ENCODE data around the gene AAMDC. TPM values are rescaled to one million over a fixed set of nuclear protein-coding genes. Genes with fewer than 3 reads are reported as not detected.
A peak's percentile ranks its signal among the peaks of the same experiment; 100 is the strongest.

The AAMDC gene
- total RNA-seq, 1 experiment from 2014 or later = 22.8 TPM

DNA sequence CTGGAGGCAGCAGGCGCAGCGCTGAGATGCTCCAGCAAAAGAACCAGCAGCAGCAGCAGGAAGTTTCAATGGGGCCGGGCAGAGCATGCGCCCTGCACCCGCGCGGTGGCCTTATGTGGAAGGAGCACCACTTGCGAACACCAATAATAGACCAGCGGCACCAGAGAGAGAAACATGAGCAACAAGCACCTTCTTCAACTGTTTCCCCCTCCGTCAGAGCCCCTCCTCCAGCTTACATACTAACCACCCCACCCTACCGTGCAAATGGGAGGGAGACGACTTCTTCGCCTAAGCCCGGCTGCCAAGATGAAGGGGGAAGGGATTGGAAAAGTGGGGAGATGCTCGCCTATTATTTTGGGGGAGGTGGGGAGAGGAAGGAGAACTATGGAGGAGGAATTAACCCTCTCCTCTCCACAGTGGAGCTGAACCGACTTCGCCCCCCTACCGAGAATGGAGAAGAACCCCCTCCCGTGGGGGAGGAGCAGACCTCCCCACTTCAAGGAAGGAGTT lies 1.5 kb upstream of the AAMDC start (continued):
- TF ChIP-seq, protein P1, sequence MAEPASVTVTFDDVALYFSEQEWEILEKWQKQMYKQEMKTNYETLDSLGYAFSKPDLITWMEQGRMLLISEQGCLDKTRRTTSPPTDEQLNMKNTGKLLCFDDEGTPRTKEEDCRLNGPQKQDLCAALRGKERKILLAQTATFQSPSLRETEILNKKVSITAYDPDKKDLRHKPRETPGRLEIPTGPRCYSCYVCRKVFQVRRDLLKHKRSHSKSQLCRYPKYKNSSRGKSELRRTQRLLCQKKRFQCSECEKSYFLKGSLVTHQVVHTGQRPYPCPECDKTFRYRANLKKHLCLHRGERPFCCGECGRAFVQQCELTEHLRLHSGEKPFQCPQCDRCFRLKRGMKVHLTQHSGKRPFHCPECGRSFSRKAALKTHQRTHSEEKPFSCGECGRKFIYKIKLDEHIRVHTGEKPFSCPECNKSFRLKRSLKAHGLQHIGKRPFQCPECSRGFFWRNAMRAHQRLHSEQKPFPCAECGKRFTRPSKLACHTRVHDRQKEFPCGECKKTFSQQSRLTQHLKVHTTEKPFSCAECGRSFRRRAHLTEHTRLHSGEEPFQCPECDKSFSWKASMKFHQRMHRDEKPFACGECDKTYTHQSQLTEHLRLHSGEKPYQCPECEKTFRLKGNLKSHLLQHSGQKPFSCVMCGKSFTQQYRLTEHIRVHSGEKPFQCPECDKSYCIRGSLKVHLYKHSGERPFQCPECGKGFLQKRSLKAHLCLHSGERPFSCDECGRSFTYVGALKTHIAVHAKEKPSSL (CRISPR knock-in tag; conservative IDR thresholded peaks at IDR 0.05) = no peak
- TF ChIP-seq RORB (CRISPR knock-in tag; IDR thresholded peaks at IDR 0.05) (no peak), ZNF423 (CRISPR knock-in tag; IDR thresholded peaks at IDR 0.05) (no peak), FOXK1 (CRISPR knock-in tag; IDR thresholded peaks at IDR 0.05) (peak; percentile 69; the same call in 1 of the 2 replicates), CREB1 (CRISPR knock-in tag; IDR thresholded peaks at IDR 0.05) (no peak), KAT7 (CRISPR knock-in tag; IDR thresholded peaks at IDR 0.05; ENCODE audit: borderline replicate concordance) (peak; percentile 45; the same call in 1 of the 2 replicates), EMX1 (CRISPR knock-in tag; IDR thresholded peaks at IDR 0.05) (no peak)
- TF ChIP-seq, protein P2, sequence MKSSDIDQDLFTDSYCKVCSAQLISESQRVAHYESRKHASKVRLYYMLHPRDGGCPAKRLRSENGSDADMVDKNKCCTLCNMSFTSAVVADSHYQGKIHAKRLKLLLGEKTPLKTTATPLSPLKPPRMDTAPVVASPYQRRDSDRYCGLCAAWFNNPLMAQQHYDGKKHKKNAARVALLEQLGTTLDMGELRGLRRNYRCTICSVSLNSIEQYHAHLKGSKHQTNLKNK (CRISPR knock-in tag; IDR thresholded peaks at IDR 0.05) = no peak

DNA sequence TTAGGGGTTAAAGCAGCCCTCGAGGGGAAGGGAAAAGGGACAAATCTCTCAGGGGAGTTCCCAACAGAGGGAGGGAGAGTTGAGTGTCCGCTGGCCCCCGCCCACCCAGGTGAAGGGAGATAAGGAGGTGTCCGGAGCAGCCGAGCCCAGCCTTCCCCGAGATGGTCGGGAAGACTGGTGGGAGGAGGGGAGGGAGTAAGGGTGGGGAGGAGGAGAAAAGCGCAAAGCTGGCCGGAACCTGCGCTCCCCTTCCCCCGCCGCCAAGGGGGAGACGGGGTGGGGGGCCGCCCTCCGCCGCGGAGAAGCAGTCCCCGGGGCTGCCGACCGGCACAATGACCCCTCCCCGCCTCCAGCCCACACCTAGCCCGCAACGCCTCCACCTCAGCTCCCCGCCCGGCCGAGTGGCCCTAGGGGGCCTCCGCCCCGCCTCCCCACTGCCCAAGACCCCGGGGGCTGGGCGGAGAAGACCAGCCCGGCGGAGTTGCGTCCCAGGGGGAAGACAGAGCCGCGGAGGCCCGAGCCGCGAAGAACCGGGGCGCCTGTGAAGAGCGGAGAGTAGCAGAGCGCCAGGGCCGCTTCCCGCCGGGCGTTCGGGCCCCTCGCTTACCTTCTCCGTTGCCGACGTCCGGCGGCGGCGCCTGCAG lies 901 bp upstream of the AAMDC start:
- Mint-ChIP-seq H3K36me3 (peaks cover 12% of the 10 kb centered on the region), H3K4me3 (peak overlapping the region; percentile 94), H3K9me3 (peaks cover 11% of the 10 kb centered on the region), H3K4me1 (peaks cover 24% of the 10 kb centered on the region), H3K27ac (peak overlapping the region; percentile 97), H3K27me3 (ENCODE audit: low read depth) (no peaks in the 10 kb centered on the region)
- CTCF ChIA-PET = interaction anchor here (0.6 to 2.0 kb wide), 4 partner anchors 19 to 180 kb away, joined by 3 to 5 read pairs (median 4); partner anchors contain the start of gene INTS4
- POLR2A ChIA-PET = interaction anchor here (1.2 to 2.3 kb wide), 2 partner anchors 31 to 175 kb away, joined by 4 to 17 read pairs; partner anchors contain the start of gene INTS4
- DNase-seq (ENCODE audit: low spot score) = peak; percentile 80
- peak; percentile 26 for ATAC-seq
- TF ChIP-seq, protein P3, sequence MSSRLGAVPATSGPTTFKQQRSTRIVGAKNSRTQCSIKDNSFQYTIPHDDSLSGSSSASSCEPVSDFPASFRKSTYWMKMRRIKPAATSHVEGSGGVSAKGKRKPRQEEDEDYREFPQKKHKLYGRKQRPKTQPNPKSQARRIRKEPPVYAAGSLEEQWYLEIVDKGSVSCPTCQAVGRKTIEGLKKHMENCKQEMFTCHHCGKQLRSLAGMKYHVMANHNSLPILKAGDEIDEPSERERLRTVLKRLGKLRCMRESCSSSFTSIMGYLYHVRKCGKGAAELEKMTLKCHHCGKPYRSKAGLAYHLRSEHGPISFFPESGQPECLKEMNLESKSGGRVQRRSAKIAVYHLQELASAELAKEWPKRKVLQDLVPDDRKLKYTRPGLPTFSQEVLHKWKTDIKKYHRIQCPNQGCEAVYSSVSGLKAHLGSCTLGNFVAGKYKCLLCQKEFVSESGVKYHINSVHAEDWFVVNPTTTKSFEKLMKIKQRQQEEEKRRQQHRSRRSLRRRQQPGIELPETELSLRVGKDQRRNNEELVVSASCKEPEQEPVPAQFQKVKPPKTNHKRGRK (CRISPR knock-in tag; IDR thresholded peaks at IDR 0.05; ENCODE audit: borderline replicate concordance) = no peak
- TF ChIP-seq, protein P4, sequence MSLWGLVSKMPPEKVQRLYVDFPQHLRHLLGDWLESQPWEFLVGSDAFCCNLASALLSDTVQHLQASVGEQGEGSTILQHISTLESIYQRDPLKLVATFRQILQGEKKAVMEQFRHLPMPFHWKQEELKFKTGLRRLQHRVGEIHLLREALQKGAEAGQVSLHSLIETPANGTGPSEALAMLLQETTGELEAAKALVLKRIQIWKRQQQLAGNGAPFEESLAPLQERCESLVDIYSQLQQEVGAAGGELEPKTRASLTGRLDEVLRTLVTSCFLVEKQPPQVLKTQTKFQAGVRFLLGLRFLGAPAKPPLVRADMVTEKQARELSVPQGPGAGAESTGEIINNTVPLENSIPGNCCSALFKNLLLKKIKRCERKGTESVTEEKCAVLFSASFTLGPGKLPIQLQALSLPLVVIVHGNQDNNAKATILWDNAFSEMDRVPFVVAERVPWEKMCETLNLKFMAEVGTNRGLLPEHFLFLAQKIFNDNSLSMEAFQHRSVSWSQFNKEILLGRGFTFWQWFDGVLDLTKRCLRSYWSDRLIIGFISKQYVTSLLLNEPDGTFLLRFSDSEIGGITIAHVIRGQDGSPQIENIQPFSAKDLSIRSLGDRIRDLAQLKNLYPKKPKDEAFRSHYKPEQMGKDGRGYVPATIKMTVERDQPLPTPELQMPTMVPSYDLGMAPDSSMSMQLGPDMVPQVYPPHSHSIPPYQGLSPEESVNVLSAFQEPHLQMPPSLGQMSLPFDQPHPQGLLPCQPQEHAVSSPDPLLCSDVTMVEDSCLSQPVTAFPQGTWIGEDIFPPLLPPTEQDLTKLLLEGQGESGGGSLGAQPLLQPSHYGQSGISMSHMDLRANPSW (CRISPR knock-in tag; conservative IDR thresholded peaks at IDR 0.05; ENCODE audit: low read depth) = no peak
- no peak for TF ChIP-seq ESRRA (CRISPR knock-in tag; IDR thresholded peaks at IDR 0.05; ENCODE audit: borderline replicate concordance)
- TF ChIP-seq FOXK1 (CRISPR knock-in tag; IDR thresholded peaks at IDR 0.05) = peak; percentile 28; the same call in 1 of the 2 replicates
- no peak for TF ChIP-seq TEAD1 (CRISPR knock-in tag; IDR thresholded peaks at IDR 0.05)
- TF ChIP-seq CREM (CRISPR knock-in tag; IDR thresholded peaks at IDR 0.05) = 0 out of 2 replicates have a peak, but pooled peaks have one; percentile 11
- TF ChIP-seq ZNF423 (CRISPR knock-in tag; IDR thresholded peaks at IDR 0.05) = no peak
- no peak for TF ChIP-seq ZNF416 (CRISPR knock-in tag; IDR thresholded peaks at IDR 0.05)
- TF ChIP-seq, protein P5, sequence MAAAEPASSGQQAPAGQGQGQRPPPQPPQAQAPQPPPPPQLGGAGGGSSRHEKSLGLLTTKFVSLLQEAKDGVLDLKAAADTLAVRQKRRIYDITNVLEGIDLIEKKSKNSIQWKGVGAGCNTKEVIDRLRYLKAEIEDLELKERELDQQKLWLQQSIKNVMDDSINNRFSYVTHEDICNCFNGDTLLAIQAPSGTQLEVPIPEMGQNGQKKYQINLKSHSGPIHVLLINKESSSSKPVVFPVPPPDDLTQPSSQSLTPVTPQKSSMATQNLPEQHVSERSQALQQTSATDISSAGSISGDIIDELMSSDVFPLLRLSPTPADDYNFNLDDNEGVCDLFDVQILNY (CRISPR knock-in tag; IDR thresholded peaks at IDR 0.05) = no peak
- no peak for TF ChIP-seq ZNF219 (CRISPR knock-in tag; IDR thresholded peaks at IDR 0.05; ENCODE audit: borderline replicate concordance)
- TF ChIP-seq NR2C2 (CRISPR knock-in tag; IDR thresholded peaks at IDR 0.05) = no peak
- TF ChIP-seq, protein P6, sequence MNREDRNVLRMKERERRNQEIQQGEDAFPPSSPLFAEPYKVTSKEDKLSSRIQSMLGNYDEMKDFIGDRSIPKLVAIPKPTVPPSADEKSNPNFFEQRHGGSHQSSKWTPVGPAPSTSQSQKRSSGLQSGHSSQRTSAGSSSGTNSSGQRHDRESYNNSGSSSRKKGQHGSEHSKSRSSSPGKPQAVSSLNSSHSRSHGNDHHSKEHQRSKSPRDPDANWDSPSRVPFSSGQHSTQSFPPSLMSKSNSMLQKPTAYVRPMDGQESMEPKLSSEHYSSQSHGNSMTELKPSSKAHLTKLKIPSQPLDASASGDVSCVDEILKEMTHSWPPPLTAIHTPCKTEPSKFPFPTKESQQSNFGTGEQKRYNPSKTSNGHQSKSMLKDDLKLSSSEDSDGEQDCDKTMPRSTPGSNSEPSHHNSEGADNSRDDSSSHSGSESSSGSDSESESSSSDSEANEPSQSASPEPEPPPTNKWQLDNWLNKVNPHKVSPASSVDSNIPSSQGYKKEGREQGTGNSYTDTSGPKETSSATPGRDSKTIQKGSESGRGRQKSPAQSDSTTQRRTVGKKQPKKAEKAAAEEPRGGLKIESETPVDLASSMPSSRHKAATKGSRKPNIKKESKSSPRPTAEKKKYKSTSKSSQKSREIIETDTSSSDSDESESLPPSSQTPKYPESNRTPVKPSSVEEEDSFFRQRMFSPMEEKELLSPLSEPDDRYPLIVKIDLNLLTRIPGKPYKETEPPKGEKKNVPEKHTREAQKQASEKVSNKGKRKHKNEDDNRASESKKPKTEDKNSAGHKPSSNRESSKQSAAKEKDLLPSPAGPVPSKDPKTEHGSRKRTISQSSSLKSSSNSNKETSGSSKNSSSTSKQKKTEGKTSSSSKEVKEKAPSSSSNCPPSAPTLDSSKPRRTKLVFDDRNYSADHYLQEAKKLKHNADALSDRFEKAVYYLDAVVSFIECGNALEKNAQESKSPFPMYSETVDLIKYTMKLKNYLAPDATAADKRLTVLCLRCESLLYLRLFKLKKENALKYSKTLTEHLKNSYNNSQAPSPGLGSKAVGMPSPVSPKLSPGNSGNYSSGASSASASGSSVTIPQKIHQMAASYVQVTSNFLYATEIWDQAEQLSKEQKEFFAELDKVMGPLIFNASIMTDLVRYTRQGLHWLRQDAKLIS (CRISPR knock-in tag; IDR thresholded peaks at IDR 0.05; ENCODE audit: borderline replicate concordance) = no peak
- TF ChIP-seq, protein P7, sequence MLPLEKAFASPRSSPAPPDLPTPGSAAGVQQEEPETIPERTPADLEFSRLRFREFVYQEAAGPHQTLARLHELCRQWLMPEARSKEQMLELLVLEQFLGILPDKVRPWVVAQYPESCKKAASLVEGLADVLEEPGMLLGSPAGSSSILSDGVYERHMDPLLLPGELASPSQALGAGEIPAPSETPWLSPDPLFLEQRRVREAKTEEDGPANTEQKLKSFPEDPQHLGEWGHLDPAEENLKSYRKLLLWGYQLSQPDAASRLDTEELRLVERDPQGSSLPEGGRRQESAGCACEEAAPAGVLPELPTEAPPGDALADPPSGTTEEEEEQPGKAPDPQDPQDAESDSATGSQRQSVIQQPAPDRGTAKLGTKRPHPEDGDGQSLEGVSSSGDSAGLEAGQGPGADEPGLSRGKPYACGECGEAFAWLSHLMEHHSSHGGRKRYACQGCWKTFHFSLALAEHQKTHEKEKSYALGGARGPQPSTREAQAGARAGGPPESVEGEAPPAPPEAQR (CRISPR knock-in tag; IDR thresholded peaks at IDR 0.05) = no peak
- TF ChIP-seq KAT7 (CRISPR knock-in tag; IDR thresholded peaks at IDR 0.05; ENCODE audit: borderline replicate concordance) = no peak
- TF ChIP-seq, protein P8, sequence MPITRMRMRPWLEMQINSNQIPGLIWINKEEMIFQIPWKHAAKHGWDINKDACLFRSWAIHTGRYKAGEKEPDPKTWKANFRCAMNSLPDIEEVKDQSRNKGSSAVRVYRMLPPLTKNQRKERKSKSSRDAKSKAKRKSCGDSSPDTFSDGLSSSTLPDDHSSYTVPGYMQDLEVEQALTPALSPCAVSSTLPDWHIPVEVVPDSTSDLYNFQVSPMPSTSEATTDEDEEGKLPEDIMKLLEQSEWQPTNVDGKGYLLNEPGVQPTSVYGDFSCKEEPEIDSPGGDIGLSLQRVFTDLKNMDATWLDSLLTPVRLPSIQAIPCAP (CRISPR knock-in tag; IDR thresholded peaks at IDR 0.05) = 0 out of 2 replicates have a peak, but pooled peaks have one; percentile 41

Measured in WTC11 (cell line).